Spinal cord (tissue), 10 donors: ENCODE results near the gene PPFIBP1. TPM values are rescaled to one million over a fixed set of nuclear protein-coding genes. Genes with fewer than 3 reads are reported as not detected.

Source experiments
- DNase-seq, 6 donors: peaks; one replicate each; pipeline versions ENCODE4 v3.0.0 to v3.0.0-alpha.2; 2013 to 2015; ENCODE audit warnings: low spot score in 6 of 6, low read depth in 4 of 6
- H3K27ac ChIP-seq: one replicate; pipeline ENCODE4 v1.5.1; 2013; ENCODE audit warnings: low read depth, low read length, control low read depth
- H3K27me3 ChIP-seq: one replicate; pipeline ENCODE4 v1.6.1; 2013; ENCODE audit warnings: low read length; ENCODE audit not compliant: control insufficient read depth, insufficient read depth
- H3K36me3 ChIP-seq: one replicate; pipeline ENCODE4 v1.6.1; 2013; ENCODE audit warnings: low read length; ENCODE audit not compliant: control insufficient read depth, insufficient read depth
- H3K4me1 ChIP-seq: one replicate; pipeline ENCODE4 v1.6.1; 2013; ENCODE audit warnings: low read length; ENCODE audit not compliant: control insufficient read depth, insufficient read depth
- H3K4me3 ChIP-seq: one replicate; pipeline ENCODE4 v1.5.1; 2013; ENCODE audit warnings: low read depth, low read length, control low read depth
- H3K9me3 ChIP-seq: one replicate; pipeline ENCODE4 v1.6.1; 2013; ENCODE audit warnings: low read length; ENCODE audit not compliant: control insufficient read depth, insufficient read depth
- WGBS: methylation state at CpG from one replicate; pipeline ENCODE4 v1.1.5; 2013; ENCODE audit warnings: missing lambda C conversion rate; ENCODE audit not compliant: insufficient coverage; 5-methylcytosine and 5-hydroxymethylcytosine counted together
- polyA plus RNA-seq, 2 donors: library from polyadenylated mRNA; unstranded; fragments of 120-200 nt; gene quantifications; one replicate each; pipeline ENCODE4 v1.2.1, GENCODE V29; 2013; ENCODE audit not compliant: insufficient read length in 2 of 2
- total RNA-seq, 2 donors: library from RNA; depleted of rRNA in 1 of 2; stranded (reverse); fragments of 120-200 nt in 1 of 2; fragments of >200 nt in 1 of 2; gene quantifications; one replicate each; pipeline versions ENCODE4 v1.2.3 to v1.2.4, GENCODE V29; 2013 to 2014
- donor health status: healthy.

PPFIBP1 gene
- total and polyA plus RNA-seq, 4 donors = 30.2 to 246 (median 83.7) TPM

DNA sequence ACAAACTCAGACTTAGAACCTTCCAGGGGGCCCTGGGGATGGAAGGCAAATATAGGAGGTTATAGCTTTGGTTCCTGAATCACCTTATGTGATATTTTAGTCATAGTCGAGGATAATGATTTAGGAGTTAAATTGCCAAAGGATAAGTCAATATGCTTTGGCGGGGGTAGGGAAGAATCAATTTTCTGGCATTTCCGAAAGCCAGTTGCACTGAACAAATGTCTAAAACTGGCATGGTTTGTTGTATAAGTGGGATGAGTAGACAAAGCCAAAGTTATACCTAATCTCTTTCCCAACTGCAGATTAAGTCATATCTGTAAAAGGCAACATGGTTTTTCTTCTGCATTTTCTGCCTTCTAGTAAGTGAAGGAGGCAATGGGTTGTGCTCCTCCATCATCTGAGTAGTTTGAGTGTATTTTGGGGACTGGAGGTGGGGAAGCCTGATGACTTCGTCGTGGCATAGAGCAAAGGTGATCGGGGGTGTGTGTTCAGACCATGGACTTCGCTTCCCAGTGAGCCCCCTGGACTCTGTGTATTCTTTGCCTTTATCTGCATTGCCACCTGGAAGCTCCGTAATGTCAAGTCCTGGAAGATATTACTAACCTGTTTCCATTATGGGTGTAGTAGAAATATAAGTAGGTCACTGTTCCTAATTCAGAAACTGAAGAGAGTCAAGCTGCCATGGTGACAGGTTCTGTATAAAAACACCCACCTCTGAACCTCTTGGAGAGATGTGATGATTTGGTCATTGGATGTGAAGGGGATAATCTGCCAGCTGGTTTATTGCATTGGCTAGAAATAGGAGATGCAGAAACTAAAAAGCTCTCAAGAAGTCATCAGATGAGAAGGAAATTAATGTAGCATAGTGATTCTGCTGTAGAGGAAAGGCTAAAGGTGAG is 24.5 kb downstream of the PPFIBP1 start:
- Histone ChIP-seq H3K27ac (no peak overlapping the region), H3K4me3 (no peak overlapping the region), H3K9me3 (no peaks in the 10 kb centered on the region), H3K4me1 (peaks cover 15% of the 10 kb centered on the region), H3K27me3 (no peaks in the 10 kb centered on the region), H3K36me3 (no peaks in the 10 kb centered on the region)
- WGBS = 94% methylated on average over 6 of the region's 8 CpGs
- DNase-seq = no peak

- DNase-seq = no peak
- no peaks in the 10 kb centered on the region for H3K27me3 ChIP-seq
- no peak overlapping the region for H3K4me3 ChIP-seq
- H3K4me1 ChIP-seq = peaks cover 15% of the 10 kb centered on the region
- no peaks in the 10 kb centered on the region for H3K9me3 ChIP-seq
- 60% methylated on average over 1 of the region's 8 CpGs for WGBS
- peak overlapping the region; percentile 12 for H3K27ac ChIP-seq
- no peaks in the 10 kb centered on the region for H3K36me3 ChIP-seq
These were observed 25.3 kb downstream of the PPFIBP1 start for GRCh38 chr12:27549236-27549800.

DNA sequence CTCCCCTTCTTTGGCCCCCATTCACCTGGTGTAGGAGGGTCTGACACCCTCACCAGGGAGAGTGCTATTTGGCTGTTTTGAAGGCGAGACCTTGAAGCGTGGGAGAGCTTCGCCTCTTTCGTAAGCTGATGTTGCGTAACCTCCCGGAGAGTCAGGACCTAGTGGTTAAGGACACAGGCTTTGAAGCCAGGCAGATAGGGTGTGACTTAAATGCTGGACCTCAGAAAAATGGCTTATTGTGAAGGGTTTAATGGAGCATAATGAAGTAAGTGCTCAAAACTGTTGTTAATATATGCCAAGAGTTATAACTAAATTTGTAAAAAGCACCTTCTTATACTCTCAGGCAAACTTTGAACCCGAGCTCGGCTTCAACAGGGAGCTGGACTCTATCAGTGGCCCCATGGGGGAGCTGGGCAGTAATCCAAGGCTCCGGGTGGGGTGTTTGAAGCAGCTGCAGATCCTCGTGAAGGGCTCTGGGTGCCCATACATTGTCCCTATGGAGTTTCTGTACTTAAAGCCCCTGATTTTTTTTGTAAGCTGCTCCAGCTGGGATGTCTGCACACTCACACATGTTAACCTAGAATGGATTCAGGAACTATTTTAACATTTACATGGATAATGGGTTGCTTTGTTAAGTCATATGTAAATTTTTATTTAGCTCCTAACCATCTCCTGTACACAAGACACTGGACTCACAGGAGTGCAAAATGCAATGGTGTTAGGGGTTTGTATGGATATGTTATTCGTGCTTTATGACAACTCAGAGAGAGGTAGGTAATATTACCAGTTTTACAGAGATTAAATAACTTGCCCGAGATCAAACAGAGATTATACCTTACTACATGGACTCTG is 26.0 kb downstream of the PPFIBP1 start:
- peaks cover 15% of the 10 kb centered on the region for H3K4me1 ChIP-seq
- H3K27ac ChIP-seq = peak overlapping the region; percentile 22
- no peaks in the 10 kb centered on the region for H3K36me3 ChIP-seq
- 75% methylated on average over 5 of the region's 12 CpGs for WGBS
- H3K9me3 ChIP-seq = no peaks in the 10 kb centered on the region
- DNase-seq = peak in 2 of 6 donors; percentile 10 to 38
- no peaks in the 10 kb centered on the region for H3K27me3 ChIP-seq
- no peak overlapping the region for H3K4me3 ChIP-seq

- H3K4me3 ChIP-seq = no peak overlapping the region
- H3K4me1 ChIP-seq = peaks cover 15% of the 10 kb centered on the region
- H3K9me3 ChIP-seq = no peaks in the 10 kb centered on the region
- no peak for DNase-seq
- H3K27me3 ChIP-seq = no peaks in the 10 kb centered on the region
- no peaks in the 10 kb centered on the region for H3K36me3 ChIP-seq
- WGBS = no CpG with 5 or more reads among the region's 4 CpGs
- no peak overlapping the region for H3K27ac ChIP-seq
These were observed 26.6 kb downstream of the PPFIBP1 start for GRCh38 chr12:27550653-27550975.

DNA sequence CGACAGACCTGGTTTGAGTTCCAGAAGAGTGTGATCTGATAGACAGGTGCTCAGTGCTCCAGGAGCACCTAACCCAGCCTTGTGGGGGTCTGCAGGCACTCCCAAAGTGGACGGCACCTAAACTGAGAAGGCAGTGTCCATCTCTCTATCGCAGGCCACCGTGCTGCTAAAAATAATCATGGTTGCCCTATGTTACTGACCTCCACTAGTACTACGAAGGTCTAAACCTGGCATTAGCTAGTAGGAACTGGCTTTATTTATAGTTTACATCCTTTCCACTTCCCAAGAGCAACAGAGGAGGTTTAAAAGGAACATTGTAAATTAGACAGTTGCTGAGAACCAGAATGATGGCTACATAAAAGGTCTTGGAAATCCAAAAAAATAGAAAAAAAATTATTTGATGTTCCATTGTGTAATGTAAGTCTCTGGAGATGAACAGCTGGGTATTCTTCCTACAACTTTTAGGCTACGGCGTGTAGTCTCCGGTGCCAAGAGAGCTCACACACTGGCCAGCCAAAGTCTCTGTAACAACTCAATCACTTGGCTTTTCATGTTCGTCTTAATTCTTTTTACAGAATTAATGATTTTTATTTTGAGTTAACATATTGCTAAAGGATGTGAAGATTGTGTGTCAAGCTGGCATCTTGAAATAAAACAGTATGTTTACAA is 27.3 kb downstream of the PPFIBP1 start:
- Histone ChIP-seq H3K4me1 (peaks cover 15% of the 10 kb centered on the region), H3K27ac (peak overlapping the region; percentile 92)
- 90% methylated on average over 2 of the region's 9 CpGs for WGBS

DNA sequence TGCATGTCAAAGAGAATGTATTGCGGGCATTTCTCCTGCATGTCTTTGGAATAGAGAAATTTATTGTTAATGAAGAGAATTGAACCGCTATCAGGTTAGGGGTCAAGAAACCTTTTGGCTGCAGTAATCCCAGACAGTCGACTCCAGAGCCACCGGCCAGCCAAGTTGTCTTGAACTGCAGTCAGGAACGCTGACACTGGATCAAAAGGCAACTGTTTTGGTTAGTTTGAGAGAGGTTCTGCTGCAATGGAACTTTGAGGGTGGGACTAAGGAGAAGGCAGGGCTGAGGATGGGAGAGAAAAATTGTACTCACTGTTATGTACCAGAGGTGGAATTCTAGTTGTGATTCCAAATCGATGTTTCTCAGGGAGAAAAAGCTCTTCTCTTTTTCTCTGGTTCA is 28.2 kb downstream of the PPFIBP1 start:
- Histone ChIP-seq H3K9me3 (no peaks in the 10 kb centered on the region), H3K27ac (peak overlapping the region; percentile 92), H3K4me3 (no peak overlapping the region), H3K36me3 (no peaks in the 10 kb centered on the region), H3K27me3 (no peaks in the 10 kb centered on the region), H3K4me1 (peaks cover 18% of the 10 kb centered on the region)
- no peak for DNase-seq
- WGBS = 78% methylated on average over 5 of the region's 6 CpGs

More for the DNA sequence above, 27.3 kb downstream of the PPFIBP1 start:
- no peak for DNase-seq
- Histone ChIP-seq H3K27me3 (no peaks in the 10 kb centered on the region), H3K36me3 (no peaks in the 10 kb centered on the region), H3K4me3 (no peak overlapping the region), H3K9me3 (no peaks in the 10 kb centered on the region)

DNA sequence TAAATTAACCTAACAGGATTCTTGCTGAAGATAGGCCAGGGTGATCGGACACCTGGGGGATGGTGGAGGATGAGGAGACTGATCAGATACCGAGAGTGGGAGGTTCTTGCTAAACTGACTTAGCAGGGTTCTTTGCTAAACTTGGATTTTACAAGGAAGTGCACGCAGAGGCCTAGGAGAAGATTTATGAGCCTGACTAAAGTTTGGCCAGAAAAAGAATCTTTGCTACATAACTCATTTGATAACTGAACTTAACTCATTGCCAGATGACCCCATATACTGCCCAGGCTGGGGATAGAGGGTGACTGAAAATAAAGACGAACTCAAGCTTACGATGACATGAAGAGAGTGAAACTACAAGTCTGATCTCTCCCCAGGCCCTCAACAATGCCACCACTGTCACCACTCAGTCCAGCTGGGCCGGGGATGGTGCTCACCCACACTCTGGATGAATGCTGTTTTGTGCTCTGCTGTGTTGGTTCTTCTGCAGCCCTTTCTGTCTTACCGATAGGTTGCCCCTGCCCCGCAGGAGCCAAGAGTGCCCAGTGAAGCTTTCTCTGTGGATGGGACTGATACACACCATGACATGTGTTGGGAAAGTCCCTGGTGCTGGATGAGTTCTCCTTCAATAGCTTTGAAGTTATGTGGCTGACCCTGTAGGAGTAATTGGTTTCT is 29.0 kb downstream of the PPFIBP1 start:
- Histone ChIP-seq H3K4me3 (no peak overlapping the region), H3K4me1 (peaks cover 20% of the 10 kb centered on the region), H3K27ac (peak overlapping the region; percentile 92), H3K9me3 (no peaks in the 10 kb centered on the region), H3K36me3 (no peaks in the 10 kb centered on the region), H3K27me3 (no peaks in the 10 kb centered on the region)
- WGBS = 85% methylated on average over 5 of the region's 8 CpGs
- DNase-seq = peak in 2 of 6 donors; percentile 34 to 69

- H3K36me3 ChIP-seq = no peaks in the 10 kb centered on the region
- H3K27ac ChIP-seq = peak overlapping the region; percentile 92
- peak in 2 of 6 donors; percentile 65 to 89 for DNase-seq
- no peaks in the 10 kb centered on the region for H3K27me3 ChIP-seq
- WGBS = no CpG with 5 or more reads among the region's 3 CpGs
- H3K9me3 ChIP-seq = no peaks in the 10 kb centered on the region
- peaks cover 22% of the 10 kb centered on the region for H3K4me1 ChIP-seq
- no peak overlapping the region for H3K4me3 ChIP-seq
These were observed 29.9 kb downstream of the PPFIBP1 start for GRCh38 chr12:27553941-27554340.
